ENCODE measurements around the gene PRKCH. TPM values are rescaled to one million over a fixed set of nuclear protein-coding genes. Genes with fewer than 3 reads are reported as not detected.

PRKCH gene
- total and polyA plus RNA-seq, 10 of the 15 experiments (the other 5 are each of a cell fraction or from before 2014, with no cell fraction given) = 10.7 to 140 (median 33.2) TPM

GRCh38 chr14:61581340-61581739 is 260.0 kb downstream of the PRKCH start (continued):
- TF ChIP-seq KAT2A (conservative IDR thresholded peaks at IDR 0.05; ENCODE audit: control insufficient read depth, low read depth, low read length) = no peak

DNA sequence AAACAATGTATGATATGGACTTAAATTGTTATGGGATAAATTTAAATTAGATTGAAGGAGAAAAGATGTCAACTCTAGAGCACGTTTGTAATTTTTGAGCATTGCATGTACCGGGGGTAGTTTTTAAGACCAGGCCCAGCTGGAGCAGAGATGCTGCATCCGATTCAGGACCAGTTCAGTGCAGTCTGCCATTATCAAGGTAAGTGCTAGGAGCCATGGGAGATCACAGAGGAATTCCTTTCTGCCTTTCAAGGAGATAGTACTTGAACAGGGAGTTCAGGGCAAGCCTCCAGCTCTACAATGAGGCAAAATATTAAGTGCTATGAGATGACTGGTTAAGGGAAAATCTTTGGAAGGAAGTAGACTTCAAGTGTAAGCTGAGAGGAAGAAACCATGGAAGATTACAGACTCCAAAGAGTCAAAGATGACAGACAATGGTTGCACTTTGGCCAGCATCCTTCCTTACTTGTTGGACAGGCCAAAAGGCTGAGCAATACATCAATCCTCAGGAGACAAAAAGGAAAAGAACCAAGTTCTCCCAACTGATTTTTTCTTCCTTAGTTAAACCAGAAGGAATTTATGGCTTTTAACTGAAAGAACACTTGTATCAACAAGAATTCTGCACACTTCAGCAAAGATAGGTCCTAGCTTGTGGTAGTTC is 260.7 kb downstream of the PRKCH start:
- Histone ChIP-seq H4K20me1 (ENCODE audit: control insufficient read depth, insufficient read depth) (no peaks in the 10 kb centered on the region), H3K9me3 (replicated peaks; ENCODE audit: control insufficient read depth, insufficient read depth, low read length) (no peaks in the 10 kb centered on the region), H2AFZ (ENCODE audit: control insufficient read depth, low read depth, low read length) (no peak overlapping the region), H3K4me1 (ENCODE audit: control insufficient read depth, insufficient read depth, low read length) (0 out of 2 replicates have a peak, but pooled peaks cover 4% of the 10 kb centered on the region), H3K27me3 (replicated peaks in 1 of 2; ENCODE audit: control insufficient read depth in 2 of 2, insufficient read depth in 2 of 2, low read length in 1 of 2) (no peaks in the 10 kb centered on the region), H3K4me3 (no peak overlapping the region), H3K9ac (ENCODE audit: control insufficient read depth, insufficient read depth, low read length) (no peak overlapping the region), H3K36me3 (ENCODE audit: control insufficient read depth in 2 of 2, insufficient read depth in 2 of 2, low read length in 1 of 2) (no peaks in the 10 kb centered on the region), H3K4me2 (ENCODE audit: control insufficient read depth, insufficient read depth) (no peak overlapping the region), H3K27ac (ENCODE audit: control insufficient read depth, insufficient read depth) (no peak overlapping the region), H3K79me2 (ENCODE audit: control insufficient read depth, insufficient read depth, low read length) (no peaks in the 10 kb centered on the region)
- no peak for ATAC-seq
- DNase-seq (ENCODE audit: low read depth, low spot score) = no peak
- POLR2A ChIA-PET = interaction anchor here (0.6 to 2.1 kb wide), 2 partner anchors 11 to 160 kb away, joined by 5 to 9 read pairs; no protein-coding TSS in a partner anchor
- no TSS peak for BruUV-seq (replicated peaks)
- intact Hi-C loops (cut with micrococcal nuclease; ENCODE audit: unreplicated experiment) = no loop called here
- TF ChIP-seq POLR2A (IDR thresholded peaks at IDR 0.05; ENCODE audit: low read depth, low read length) = no peak
- SMC1A ChIA-PET (ENCODE audit: uncharacterized antibody, unreplicated experiment) = interaction anchor here (0.7 to 2.8 kb wide), 8 partner anchors 8 to 117 kb away, joined by 3 to 12 read pairs (median 4); no protein-coding TSS in a partner anchor
- in situ Hi-C loops (cut with MboI) = no loop called here
- RAD21 ChIA-PET (ENCODE audit: unreplicated experiment) = interaction anchor here (1.5 kb wide), 1 partner anchor 13 kb away, joined by 4 read pairs; no protein-coding TSS in a partner anchor
- 89% methylated on average over 3 of the region's 3 CpGs for WGBS (ENCODE audit: insufficient coverage, insufficient replicate concordance, low lambda C conversion rate, missing lambda C conversion rate)
- no peak for FAIRE-seq
- CTCF ChIA-PET = interaction anchor here (1.1 to 1.3 kb wide), 2 partner anchors 15 to 20 kb away, joined by 3 read pairs; no protein-coding TSS in a partner anchor

- ATAC-seq = no peak
- H2AFZ ChIP-seq (ENCODE audit: control insufficient read depth, low read depth, low read length) = no peak overlapping the region
- intact Hi-C loops (cut with micrococcal nuclease; ENCODE audit: unreplicated experiment) (no loop called here), in situ Hi-C loops (cut with MboI) (no loop called here)
- H3K79me2 ChIP-seq (ENCODE audit: control insufficient read depth, insufficient read depth, low read length) = no peaks in the 10 kb centered on the region
- no peaks in the 10 kb centered on the region for H3K27me3 ChIP-seq (replicated peaks in 1 of 2; ENCODE audit: control insufficient read depth in 2 of 2, insufficient read depth in 2 of 2, low read length in 1 of 2)
- RAD21 ChIA-PET (ENCODE audit: unreplicated experiment) = no interaction called here
- H4K20me1 ChIP-seq (ENCODE audit: control insufficient read depth, insufficient read depth) = no peaks in the 10 kb centered on the region
- CTCF ChIA-PET = no interaction called here
- FAIRE-seq = no peak
- 0 out of 2 replicates have a peak, but pooled peaks cover 4% of the 10 kb centered on the region for H3K4me1 ChIP-seq (ENCODE audit: control insufficient read depth, insufficient read depth, low read length)
- WGBS (ENCODE audit: insufficient coverage, insufficient replicate concordance, low lambda C conversion rate, missing lambda C conversion rate) = 56% methylated on average over 2 of the region's 2 CpGs
- H3K27ac ChIP-seq (ENCODE audit: control insufficient read depth, insufficient read depth) = no peak overlapping the region
- no peak overlapping the region for H3K4me3 ChIP-seq
- no peaks in the 10 kb centered on the region for H3K36me3 ChIP-seq (ENCODE audit: control insufficient read depth in 2 of 2, insufficient read depth in 2 of 2, low read length in 1 of 2)
- H3K4me2 ChIP-seq (ENCODE audit: control insufficient read depth, insufficient read depth) = no peak overlapping the region
- H3K9me3 ChIP-seq (replicated peaks; ENCODE audit: control insufficient read depth, insufficient read depth, low read length) = no peaks in the 10 kb centered on the region
- no peak overlapping the region for H3K9ac ChIP-seq (ENCODE audit: control insufficient read depth, insufficient read depth, low read length)
- SMC1A ChIA-PET (ENCODE audit: uncharacterized antibody, unreplicated experiment) = interaction anchor here (1.2 to 1.5 kb wide), 2 partner anchors 20 to 26 kb away, joined by 4 read pairs; no protein-coding TSS in a partner anchor
- POLR2A ChIA-PET = interaction anchor here (0.6 kb wide), 1 partner anchor 160 kb away, joined by 5 read pairs; no protein-coding TSS in a partner anchor
- BruUV-seq (replicated peaks) = no TSS peak
- no peak for DNase-seq (ENCODE audit: low read depth, low spot score)
- TF ChIP-seq ZNF687 (IDR thresholded peaks at IDR 0.05) = no peak
- TF ChIP-seq TCF7 (IDR thresholded peaks at IDR 0.05; ENCODE audit: borderline replicate concordance) = no peak
- no peak for TF ChIP-seq GABPA (IDR thresholded peaks at IDR 0.05; ENCODE audit: low read depth)
- TF ChIP-seq, protein P1, sequence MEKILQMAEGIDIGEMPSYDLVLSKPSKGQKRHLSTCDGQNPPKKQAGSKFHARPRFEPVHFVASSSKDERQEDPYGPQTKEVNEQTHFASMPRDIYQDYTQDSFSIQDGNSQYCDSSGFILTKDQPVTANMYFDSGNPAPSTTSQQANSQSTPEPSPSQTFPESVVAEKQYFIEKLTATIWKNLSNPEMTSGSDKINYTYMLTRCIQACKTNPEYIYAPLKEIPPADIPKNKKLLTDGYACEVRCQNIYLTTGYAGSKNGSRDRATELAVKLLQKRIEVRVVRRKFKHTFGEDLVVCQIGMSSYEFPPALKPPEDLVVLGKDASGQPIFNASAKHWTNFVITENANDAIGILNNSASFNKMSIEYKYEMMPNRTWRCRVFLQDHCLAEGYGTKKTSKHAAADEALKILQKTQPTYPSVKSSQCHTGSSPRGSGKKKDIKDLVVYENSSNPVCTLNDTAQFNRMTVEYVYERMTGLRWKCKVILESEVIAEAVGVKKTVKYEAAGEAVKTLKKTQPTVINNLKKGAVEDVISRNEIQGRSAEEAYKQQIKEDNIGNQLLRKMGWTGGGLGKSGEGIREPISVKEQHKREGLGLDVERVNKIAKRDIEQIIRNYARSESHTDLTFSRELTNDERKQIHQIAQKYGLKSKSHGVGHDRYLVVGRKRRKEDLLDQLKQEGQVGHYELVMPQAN (conservative IDR thresholded peaks at IDR 0.05) = no peak
- no peak for TF ChIP-seq BACH1 (IDR thresholded peaks at IDR 0.05; ENCODE audit: borderline replicate concordance)
- no peak for TF ChIP-seq BCL11A (IDR thresholded peaks at IDR 0.05; ENCODE audit: low read depth, low read length)
Observed at GRCh38 chr14:61582815-61583214, 261.4 kb downstream of the PRKCH start.

Measured in GM12878 (cell line).